HG03196 (cell line): ENCODE results near the gene SLC22A4.

Experiments used
- ATAC-seq: cut with Tn5 transposase; IDR thresholded peaks from one replicate; pipeline ENCODE4 v1.9.1; 2021; ENCODE audit not compliant: unreplicated experiment

SLC22A4 gene

GRCh38 chr5:132391870-132392269 is 97.7 kb downstream of the SLC22A4 start:
- ATAC-seq = no peak

- ATAC-seq = no peak
Observed at GRCh38 chr5:132392411-132392810, 98.2 kb downstream of the SLC22A4 start.

DNA sequence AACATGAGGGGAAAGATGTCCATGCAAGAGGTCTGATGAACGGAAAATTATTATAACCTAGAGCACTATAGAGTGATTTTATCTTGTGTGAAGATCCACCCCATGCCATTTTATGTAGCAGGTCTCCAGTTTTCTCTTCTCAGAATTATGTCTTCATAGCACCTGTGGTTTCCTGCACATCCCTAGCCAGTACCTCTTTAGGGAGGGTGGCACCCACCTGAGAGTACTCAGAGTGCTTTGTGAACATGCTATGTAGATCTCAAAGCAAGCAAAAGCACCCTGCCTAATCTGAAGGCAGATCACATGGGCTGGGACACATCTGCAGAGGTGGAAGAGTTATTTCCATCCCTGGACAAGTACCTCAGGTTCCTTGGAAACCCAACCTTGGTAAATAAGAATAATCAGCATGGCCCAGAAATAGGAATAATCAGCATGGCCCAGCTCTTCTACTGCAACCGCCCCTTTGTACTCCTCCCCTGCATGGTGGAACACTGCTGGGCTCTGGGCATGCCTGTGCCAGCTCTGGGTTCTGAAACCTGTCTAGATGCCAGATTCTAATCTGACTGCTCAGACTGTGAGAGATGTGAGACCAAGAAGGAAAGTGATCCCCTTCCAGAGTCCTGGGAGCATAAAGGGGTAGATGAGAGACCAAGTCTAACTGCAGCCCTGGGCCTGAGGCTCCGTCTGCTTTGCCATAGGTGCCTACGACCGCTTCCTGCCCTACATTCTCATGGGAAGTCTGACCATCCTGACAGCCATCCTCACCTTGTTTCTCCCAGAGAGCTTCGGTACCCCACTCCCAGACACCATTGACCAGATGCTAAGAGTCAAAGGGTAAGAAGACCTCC is 99.0 kb downstream of the SLC22A4 start:
- ATAC-seq = no peak
